Right lobe of liver (tissue), 6 donors: ENCODE data around the gene SMARCB1. TPM values are rescaled to one million over a fixed set of nuclear protein-coding genes. Genes with fewer than 3 reads are reported as not detected.

ENCODE experiments used
- ATAC-seq, 4 donors: fragments of 200-7000 bp; cut with Tn5 transposase; one replicate each; pipeline ENCODE4 v1.9.1; 2020; ENCODE audit warnings: mild to moderate bottlenecking in 4 of 4, moderate library complexity in 4 of 4
- DNase-seq, 3 donors: peaks; one replicate each; pipeline ENCODE4 v3.0.0-alpha.2; 2020
- H3K27ac ChIP-seq, 3 donors: fragments of 200-600 bp; one replicate each; pipeline ENCODE4 v1.8.0; 2022
- H3K27me3 ChIP-seq, 2 donors: fragments of 200-600 bp; one replicate each; pipeline ENCODE4 v1.8.0; 2022
- H3K36me3 ChIP-seq, 4 donors: fragments of 200-600 bp; sonication (generic) in 1 of 4; one replicate each; pipeline versions ENCODE4 v1.5.1 to v1.8.0; 2017 to 2022; ENCODE audit warnings: control low read depth in 1 of 4
- H3K4me1 ChIP-seq, 4 donors: fragments of 200-600 bp; sonication (generic) in 1 of 4; one replicate each; pipeline versions ENCODE4 v1.5.1 to v1.8.0; 2017 to 2022; ENCODE audit warnings: control low read depth in 1 of 4
- H3K4me3 ChIP-seq, 3 donors: fragments of 200-600 bp; one replicate each; pipeline ENCODE4 v1.8.0; 2022
- H3K9me3 ChIP-seq, 4 donors: fragments of 200-600 bp; sonication (generic) in 1 of 4; one replicate each; pipeline versions ENCODE4 v1.5.1 to v1.8.0; 2017 to 2022; ENCODE audit warnings: control low read depth in 1 of 4
- CTCF ChIP-seq, 4 donors: fragments of 200-600 bp in 3 of 4; fragments of 450-650 bp in 1 of 4; IDR thresholded peaks; one replicate each; pipeline versions ENCODE4 v1.5.1 to v1.8.0; 2016 to 2022; ENCODE audit warnings: antibody characterized with exemption in 4 of 4, mild to moderate bottlenecking in 2 of 4
- POLR2A ChIP-seq: fragments of 450-650 bp; IDR thresholded peaks from one replicate; pipeline ENCODE4 v1.6.1; 2017; ENCODE audit warnings: antibody characterized with exemption, mild to moderate bottlenecking
- WGBS: methylation state at CpG from one replicate; pipeline ENCODE4 v1.1.6; 2018; ENCODE audit warnings: low coverage, low lambda C conversion rate; ENCODE audit not compliant: insufficient coverage; ENCODE audit errors: missing lambda C conversion rate; 5-methylcytosine and 5-hydroxymethylcytosine counted together
- intact Hi-C, 2 donors: fragments of 100-400 bp; cut with DNase I; formaldehyde crosslinking; loops; one replicate each; pipeline versions ENCODE4 v1.11.2 to v1.14.1; 2022
- total RNA-seq, 6 experiments: library from RNA; depleted of rRNA in 2 of 6; stranded (reverse); fragments of >200 nt in 2 of 6; fragmentation: NEBNext Ultra II Directional in 3 of 6; extraction: Animal tissue kit (Norgen Biotek cat#: 25700) in 3 of 6; gene quantifications; one replicate each; pipeline versions ENCODE4 v1.1.0 to v1.2.4, GENCODE V29; 2016 to 2023
- donor health status: DM: no; HTN: yes; CAD: no.
- donor health status: DM: no; HTN: no; CAD: no.
- donor health status: DM: no; HTN: no; CAD: no.
- donor health status: DM: no; HTN: yes; CAD: no.
- donor health status: DM: no; HTN: yes; CAD: no.

The SMARCB1 gene
- total RNA-seq, 6 experiments from 2014 or later, result 19.9 to 70.2 (median 25.3) TPM

- no peak for ATAC-seq
- WGBS, result 72% methylated on average over 3 of the region's 5 CpGs
- intact Hi-C loops, result no loop called here
Measured at GRCh38 chr22:23796461-23796860, 9.7 kb downstream of the SMARCB1 start.

DNA sequence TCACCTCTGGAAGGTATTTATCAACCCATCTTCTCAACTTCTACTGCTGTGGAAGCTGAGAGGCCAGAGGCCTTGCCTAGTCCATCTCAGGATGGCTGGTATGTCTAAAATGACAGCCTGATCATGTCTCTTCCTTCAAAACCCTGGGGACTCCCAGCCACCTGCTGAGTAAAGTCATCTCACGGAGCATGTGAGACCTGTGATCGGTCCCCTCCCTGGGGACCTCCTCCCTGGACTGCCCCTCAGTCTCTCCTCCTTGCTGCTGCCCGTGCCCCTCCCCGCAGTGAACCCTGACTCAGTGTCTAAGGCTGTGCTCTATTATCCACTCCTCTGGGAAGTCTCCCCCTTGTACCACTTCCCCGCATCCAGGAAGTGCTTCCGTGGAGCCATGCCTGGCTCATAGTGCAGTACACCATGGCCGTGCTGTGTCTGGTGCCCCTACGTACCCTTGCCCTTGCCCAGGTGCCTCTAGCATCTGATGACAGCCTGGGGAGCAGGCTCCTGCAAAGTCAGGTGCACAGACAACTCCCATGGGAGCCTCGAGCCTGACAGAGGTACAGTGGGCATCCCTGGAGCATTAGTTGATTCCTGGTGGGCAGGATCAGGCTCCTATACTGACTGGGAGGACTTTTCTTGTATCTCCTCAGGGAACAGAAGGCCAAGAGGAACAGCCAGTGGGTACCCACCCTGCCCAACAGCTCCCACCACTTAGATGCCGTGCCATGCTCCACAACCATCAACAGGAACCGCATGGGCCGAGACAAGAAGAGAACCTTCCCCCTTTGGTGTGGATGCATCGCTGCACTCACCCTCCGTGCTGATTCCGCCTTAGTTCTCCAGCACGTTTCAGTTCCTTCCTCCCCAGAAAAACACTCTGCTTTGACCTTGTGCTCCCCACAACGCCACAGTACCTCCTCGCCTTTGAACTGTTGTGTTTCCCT lies 13.8 kb downstream of the SMARCB1 start:
- no peaks in the 10 kb centered on the region for H3K27me3 ChIP-seq
- H3K36me3 ChIP-seq, result peaks cover 0 to 41% (median 21%) of the 10 kb centered on the region in 4 donors
- TF ChIP-seq POLR2A (no peak), CTCF (IDR thresholded peaks at IDR 0.05) (no peak)
- H3K4me3 ChIP-seq, result no peak overlapping the region
- no peaks in the 10 kb centered on the region for H3K9me3 ChIP-seq
- H3K27ac ChIP-seq, result no peak overlapping the region
- DNase-seq, result peak in 1 of 3 donors; percentile 38
- intact Hi-C loops, result no loop called here
- 87% methylated on average over 6 of the region's 18 CpGs for WGBS
- ATAC-seq, result no peak
- H3K4me1 ChIP-seq, result peaks cover 0 to 17% (median 0%) of the 10 kb centered on the region in 4 donors

More at GRCh38 chr22:23796461-23796860, 9.7 kb downstream of the SMARCB1 start:
- Histone ChIP-seq H3K27ac (no peak overlapping the region), H3K4me1 (no peaks in the 10 kb centered on the region), H3K4me3 (no peak overlapping the region), H3K9me3 (no peaks in the 10 kb centered on the region), H3K36me3 (peaks cover 0 to 56% (median 20%) of the 10 kb centered on the region in 4 donors), H3K27me3 (no peaks in the 10 kb centered on the region)
- DNase-seq, result peak in 1 of 3 donors; percentile 6
- TF ChIP-seq POLR2A (no peak), CTCF (IDR thresholded peaks at IDR 0.05) (no peak)

DNA sequence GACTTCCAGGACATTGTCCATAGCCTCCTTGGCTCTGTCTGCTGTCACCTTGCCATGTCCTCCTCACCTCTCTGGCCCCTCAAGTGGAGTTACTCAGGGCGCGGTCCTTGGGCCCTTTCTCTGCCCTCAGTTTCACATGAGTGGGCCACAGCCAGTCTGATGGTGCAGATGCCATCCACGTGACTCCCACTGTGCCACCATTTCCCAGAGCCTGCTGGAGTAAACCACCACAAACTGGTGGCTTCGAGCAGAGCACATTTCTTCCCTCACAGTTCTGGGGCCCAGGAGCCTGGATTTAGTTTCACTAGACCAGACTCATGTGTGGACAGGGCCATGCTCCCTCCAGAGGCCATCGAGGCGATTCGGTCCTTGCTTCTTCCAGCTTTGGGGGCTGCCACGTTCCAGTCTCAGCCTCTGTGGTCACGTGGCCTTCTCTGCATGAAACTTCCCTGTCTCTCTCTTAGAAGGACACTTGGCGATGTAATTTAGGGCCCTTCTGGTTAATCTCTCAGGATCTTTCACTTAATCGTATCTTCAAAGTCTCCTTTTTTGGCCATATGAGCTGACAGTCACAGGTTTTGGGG lies 14.6 kb downstream of the SMARCB1 start:
- DNase-seq (peak in 1 of 3 donors; percentile 22), ATAC-seq (no peak)
- intact Hi-C loops, result no loop called here
- peaks cover 0 to 17% (median 0%) of the 10 kb centered on the region in 4 donors for H3K4me1 ChIP-seq
- no peak overlapping the region for H3K27ac ChIP-seq
- no peak overlapping the region for H3K4me3 ChIP-seq
- WGBS, result 83% methylated on average over 9 of the region's 11 CpGs
- no peaks in the 10 kb centered on the region for H3K9me3 ChIP-seq
- peaks cover 0 to 41% (median 22%) of the 10 kb centered on the region in 4 donors for H3K36me3 ChIP-seq
- TF ChIP-seq POLR2A, result no peak
- TF ChIP-seq CTCF (IDR thresholded peaks at IDR 0.05), result no peak
- H3K27me3 ChIP-seq, result no peaks in the 10 kb centered on the region

GRCh38 chr22:23801886-23802377 lies 15.2 kb downstream of the SMARCB1 start:
- peaks cover 0 to 39% (median 20%) of the 10 kb centered on the region in 4 donors for H3K36me3 ChIP-seq
- no peak overlapping the region for H3K27ac ChIP-seq
- intact Hi-C loops, result no loop called here
- no peaks in the 10 kb centered on the region for H3K27me3 ChIP-seq
- no peak overlapping the region for H3K4me3 ChIP-seq
- ATAC-seq (no peak), DNase-seq (peak in 1 of 3 donors; percentile 36)
- peaks cover 0 to 17% (median 0%) of the 10 kb centered on the region in 4 donors for H3K4me1 ChIP-seq
- H3K9me3 ChIP-seq, result no peaks in the 10 kb centered on the region
- no peak for TF ChIP-seq CTCF (IDR thresholded peaks at IDR 0.05)
- no peak for TF ChIP-seq POLR2A
- 87% methylated on average over 4 of the region's 8 CpGs for WGBS
